Transverse colon (tissue), 4 donors: ENCODE measurements around the gene ACTN1. TPM values are rescaled to one million over a fixed set of nuclear protein-coding genes. Genes with fewer than 3 reads are reported as not detected.

ENCODE experiments used
- DNase-seq: peaks from one replicate; pipeline ENCODE4 v3.0.0-alpha.2; 2019
- H3K27ac ChIP-seq, 4 donors: fragments of 200-600 bp; sonication (generic); 2 replicates each; pipeline ENCODE4 v1.5.1; 2016 to 2018; ENCODE audit warnings: inconsistent platforms in 4 of 4
- H3K27me3 ChIP-seq: fragments of 200-600 bp; sonication (generic); 2 replicates; pipeline ENCODE4 v1.5.1; 2017; ENCODE audit warnings: inconsistent platforms
- H3K36me3 ChIP-seq, 4 donors: fragments of 200-600 bp; sonication (generic); 2 replicates each; pipeline ENCODE4 v1.5.1; 2017 to 2019; ENCODE audit warnings: inconsistent platforms in 4 of 4
- H3K4me1 ChIP-seq, 4 donors: fragments of 200-600 bp; sonication (generic); 2 replicates each; pipeline ENCODE4 v1.5.1; 2017 to 2020; ENCODE audit warnings: inconsistent platforms in 4 of 4
- H3K4me3 ChIP-seq, 4 donors: fragments of 200-600 bp; sonication (generic); 1 replicate in 1 of 4; 2 replicates in 3 of 4; pipeline versions ENCODE4 v1.5.1 to v1.6.1; 2017 to 2019; ENCODE audit warnings: inconsistent platforms in 4 of 4
- H3K9me3 ChIP-seq, 2 donors: fragments of 200-600 bp; sonication (generic); 2 replicates each; pipeline ENCODE4 v1.5.1; 2017 to 2019; ENCODE audit warnings: inconsistent platforms in 2 of 2
- EP300 ChIP-seq: sonication (generic); formaldehyde crosslinking; IDR thresholded peaks from one replicate; pipeline ENCODE4 v1.6.1; 2017; ENCODE audit warnings: antibody characterized with exemption, low read depth
- POLR2A ChIP-seq: fragments of 450-650 bp; IDR thresholded peaks from one replicate; pipeline ENCODE4 v1.6.1; 2016; ENCODE audit warnings: antibody characterized with exemption, mild to moderate bottlenecking, moderate library complexity
- POLR2AphosphoS5 ChIP-seq, 3 donors: sonication (generic); formaldehyde crosslinking; IDR thresholded peaks; one replicate each; pipeline ENCODE4 v1.6.1; 2016; ENCODE audit warnings: antibody characterized with exemption in 3 of 3
- WGBS, 2 donors: methylation state at CpG; one replicate each; pipeline ENCODE4 v1.1.5; 2018; ENCODE audit warnings: low coverage in 1 of 2; 5-methylcytosine and 5-hydroxymethylcytosine counted together
- in situ Hi-C, 4 donors: fragments of 200-750 bp; cut with MboI; loops; one replicate each; pipeline versions ENCODE4 v1.15.0 to v1.15.1; 2017; ENCODE audit warnings: low sequenced_read_pairs in 3 of 4, low pct_ligation_motif_present in 1 of 4, low pct_unique_long_range_greater_than_20kb in 1 of 4
- intact Hi-C: fragments of 100-400 bp; cut with DNase I; formaldehyde crosslinking; loops from one replicate; pipeline ENCODE4 v1.15.1; 2023; ENCODE audit warnings: low total_unique reads
- total RNA-seq, 4 donors: library from RNA; depleted of rRNA; stranded (reverse); fragments of >200 nt; gene quantifications; one replicate each; pipeline ENCODE4 v1.1.0, GENCODE V29; 2016
- TF ChIP-seq, protein P1 (sequence below), 5 experiments: fragments of 200-600 bp in 3 of 5; fragments of 450-650 bp in 2 of 5; sonication (generic) in 3 of 5; IDR thresholded peaks; 1 replicate in 2 of 5; 2 replicates in 3 of 5; pipeline ENCODE4 v1.5.1; 2016 to 2017; ENCODE audit warnings: antibody characterized with exemption in 5 of 5, inconsistent platforms in 3 of 5, mild to moderate bottlenecking in 2 of 5, moderate library complexity in 1 of 5

ACTN1 gene
- total RNA-seq, 4 donors from 2014 or later, result 127 to 403 (median 197) TPM

DNA sequence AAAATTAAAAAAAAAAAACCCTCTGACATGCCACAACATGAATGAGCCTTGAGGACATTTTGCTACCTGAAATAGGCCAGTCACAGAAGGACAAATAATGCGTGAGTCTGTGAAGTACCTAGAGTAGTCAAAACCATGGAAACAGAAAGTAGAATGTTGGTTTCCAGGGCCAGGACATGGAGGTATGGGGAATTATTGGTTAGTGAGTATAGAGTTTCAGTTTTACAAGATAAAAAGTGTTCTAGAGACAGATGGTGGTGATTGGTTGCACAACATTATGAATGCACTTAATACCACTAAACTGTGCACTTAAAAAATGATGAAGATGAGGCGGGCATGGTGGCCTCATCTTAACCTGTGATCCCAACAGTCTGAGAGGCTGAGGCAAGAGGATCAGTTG is 138.6 kb downstream of the ACTN1 start:
- no peak overlapping the region for H3K4me3 ChIP-seq
- intact Hi-C loops, result no loop called here

DNA sequence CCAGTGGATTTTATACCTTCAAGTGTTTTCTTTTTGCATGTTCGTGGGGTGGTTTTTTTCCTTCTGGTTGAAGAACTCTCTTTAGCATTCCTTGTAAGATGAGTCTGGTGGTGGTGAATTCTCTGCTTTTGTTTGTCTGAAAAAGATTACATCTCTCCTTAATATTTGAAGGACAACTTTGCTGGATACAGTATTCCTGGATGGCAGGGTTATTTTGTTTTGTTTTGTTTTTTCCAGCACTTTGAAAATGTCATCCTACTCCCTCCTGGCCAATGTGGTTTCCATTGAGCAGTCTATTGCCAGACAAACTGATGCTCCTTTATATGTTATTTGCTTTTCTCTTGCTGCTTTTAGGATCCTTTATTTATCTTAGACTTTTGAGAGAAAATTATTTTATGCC is 143.0 kb downstream of the ACTN1 start:
- no peak for DNase-seq
- WGBS, 2 donors, result 85 to 89% methylated on average over 1 of the region's 1 CpG
- TF ChIP-seq EP300 (no peak), POLR2A (no peak), POLR2AphosphoS5 (IDR thresholded peaks at IDR 0.05) (no peak)
- TF ChIP-seq, protein P1, sequence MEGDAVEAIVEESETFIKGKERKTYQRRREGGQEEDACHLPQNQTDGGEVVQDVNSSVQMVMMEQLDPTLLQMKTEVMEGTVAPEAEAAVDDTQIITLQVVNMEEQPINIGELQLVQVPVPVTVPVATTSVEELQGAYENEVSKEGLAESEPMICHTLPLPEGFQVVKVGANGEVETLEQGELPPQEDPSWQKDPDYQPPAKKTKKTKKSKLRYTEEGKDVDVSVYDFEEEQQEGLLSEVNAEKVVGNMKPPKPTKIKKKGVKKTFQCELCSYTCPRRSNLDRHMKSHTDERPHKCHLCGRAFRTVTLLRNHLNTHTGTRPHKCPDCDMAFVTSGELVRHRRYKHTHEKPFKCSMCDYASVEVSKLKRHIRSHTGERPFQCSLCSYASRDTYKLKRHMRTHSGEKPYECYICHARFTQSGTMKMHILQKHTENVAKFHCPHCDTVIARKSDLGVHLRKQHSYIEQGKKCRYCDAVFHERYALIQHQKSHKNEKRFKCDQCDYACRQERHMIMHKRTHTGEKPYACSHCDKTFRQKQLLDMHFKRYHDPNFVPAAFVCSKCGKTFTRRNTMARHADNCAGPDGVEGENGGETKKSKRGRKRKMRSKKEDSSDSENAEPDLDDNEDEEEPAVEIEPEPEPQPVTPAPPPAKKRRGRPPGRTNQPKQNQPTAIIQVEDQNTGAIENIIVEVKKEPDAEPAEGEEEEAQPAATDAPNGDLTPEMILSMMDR (IDR thresholded peaks at IDR 0.05), result no peak

More for the DNA sequence above, 138.6 kb downstream of the ACTN1 start:
- peaks cover 7 to 15% of the 10 kb centered on the region in 2 donors for H3K9me3 ChIP-seq
- no peaks in the 10 kb centered on the region for H3K27me3 ChIP-seq
- in situ Hi-C loops, result loop anchor here in 3 of 4 donors (10.0 to 25.0 kb wide), 2 partner anchors 1003 to 1006 kb away; no protein-coding TSS in a partner anchor
- 79 to 85% methylated on average over 2 of the region's 2 CpGs for WGBS, 2 donors
- H3K36me3 ChIP-seq, result no peaks in the 10 kb centered on the region
- TF ChIP-seq POLR2A (no peak), POLR2AphosphoS5 (IDR thresholded peaks at IDR 0.05) (no peak), EP300 (no peak)
- TF ChIP-seq, protein P1 (IDR thresholded peaks at IDR 0.05), result no peak
- DNase-seq, result no peak
- H3K27ac ChIP-seq, result no peak overlapping the region
- peaks cover 10 to 21% (median 15%) of the 10 kb centered on the region in 4 donors for H3K4me1 ChIP-seq

DNA sequence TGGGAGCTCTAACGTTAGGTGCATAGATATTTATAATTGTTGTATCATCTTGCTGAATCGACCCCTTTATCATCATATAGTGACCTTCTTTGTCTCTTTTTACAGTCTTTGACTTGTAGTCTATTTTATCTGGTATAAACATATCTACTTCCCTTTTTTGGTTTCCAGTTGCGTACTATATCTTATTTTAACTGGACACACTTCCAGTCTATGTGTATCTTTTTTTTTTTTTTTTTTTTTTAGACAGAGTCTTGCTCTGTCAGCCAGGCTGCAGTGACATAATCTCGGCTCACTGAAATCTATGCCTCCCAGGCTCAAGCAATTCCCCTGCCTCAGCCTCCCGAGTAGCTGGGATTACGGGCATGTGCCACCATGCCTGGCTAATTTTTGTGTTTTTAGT is 144.3 kb downstream of the ACTN1 start:
- peaks cover 7 to 15% of the 10 kb centered on the region in 2 donors for H3K9me3 ChIP-seq
- in situ Hi-C loops, result loop anchor here in 2 of 4 donors (25.0 kb wide), 1 partner anchor 998 kb away; no protein-coding TSS in a partner anchor
- intact Hi-C loops, result no loop called here
- H3K27ac ChIP-seq, result no peak overlapping the region
- no peak for DNase-seq
- WGBS, 2 donors, result 61 to 70% methylated on average over 6 of the region's 6 CpGs
- TF ChIP-seq, protein P1 (IDR thresholded peaks at IDR 0.05), result no peak
- no peak for TF ChIP-seq POLR2A
- TF ChIP-seq POLR2AphosphoS5 (IDR thresholded peaks at IDR 0.05), result no peak
- no peak for TF ChIP-seq EP300
- H3K4me3 ChIP-seq, result no peak overlapping the region
- H3K27me3 ChIP-seq, result no peaks in the 10 kb centered on the region
- H3K36me3 ChIP-seq, result no peaks in the 10 kb centered on the region
- no peaks in the 10 kb centered on the region for H3K4me1 ChIP-seq

More for the DNA sequence above, 143.0 kb downstream of the ACTN1 start:
- no peaks in the 10 kb centered on the region for H3K36me3 ChIP-seq
- H3K27me3 ChIP-seq, result no peaks in the 10 kb centered on the region
- peaks cover 7 to 15% of the 10 kb centered on the region in 2 donors for H3K9me3 ChIP-seq
- in situ Hi-C loops, result loop anchor here in 2 of 4 donors (25.0 kb wide), 1 partner anchor 999 kb away; no protein-coding TSS in a partner anchor
- H3K4me1 ChIP-seq, result peaks cover under 1 to 2% (median under 1%) of the 10 kb centered on the region in 4 donors
- intact Hi-C loops, result no loop called here
- H3K27ac ChIP-seq, result no peak overlapping the region
- H3K4me3 ChIP-seq, result no peak overlapping the region

DNA sequence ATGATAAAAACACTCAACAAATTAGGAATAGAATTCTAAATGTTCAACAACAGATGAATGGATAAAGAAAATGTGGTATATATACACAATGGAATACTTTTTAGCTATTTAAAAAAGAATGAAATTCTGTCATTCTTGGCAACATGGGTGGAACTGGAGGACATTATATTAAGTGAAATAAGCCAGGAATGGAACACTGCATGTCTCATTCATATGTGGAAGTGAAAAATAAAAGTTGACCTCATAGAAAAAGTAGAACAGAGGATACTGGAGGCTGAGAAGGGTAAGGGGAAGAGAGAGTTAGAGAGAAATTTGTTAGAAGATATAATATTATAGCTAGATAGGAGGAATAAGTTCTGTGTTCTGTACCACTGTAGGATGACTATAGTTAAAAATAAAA is 150.4 kb downstream of the ACTN1 start:
- no peaks in the 10 kb centered on the region for H3K9me3 ChIP-seq
- in situ Hi-C loops (loop anchor here (10.0 to 25.0 kb wide), 4 partner anchors 584 to 994 kb away; no protein-coding TSS in a partner anchor), intact Hi-C loops (no loop called here)
- H3K27ac ChIP-seq, result no peak overlapping the region
- H3K4me3 ChIP-seq, result no peak overlapping the region
- H3K4me1 ChIP-seq, result peaks cover 0 to 7% (median 0%) of the 10 kb centered on the region in 4 donors
- no peaks in the 10 kb centered on the region for H3K36me3 ChIP-seq
- H3K27me3 ChIP-seq, result no peaks in the 10 kb centered on the region
- TF ChIP-seq EP300 (no peak), POLR2A (no peak), POLR2AphosphoS5 (IDR thresholded peaks at IDR 0.05) (no peak)
- TF ChIP-seq, protein P1 (IDR thresholded peaks at IDR 0.05), result no peak
- no peak for DNase-seq
